Parietal lobe (tissue), 2 donors: Measurements from ENCODE around the gene BLOC1S2. TPM values are rescaled to one million over a fixed set of nuclear protein-coding genes. Genes with fewer than 3 reads are reported as not detected.

ENCODE experiments used
- small RNA-seq: library from RNA; depleted of rRNA; stranded (forward); fragments of <200 nt; gene quantifications from one replicate; pipeline ENCODE3, GENCODE V24; 2014; ENCODE audit warnings: low replicate concordance
- total RNA-seq: library from RNA; depleted of rRNA; stranded (reverse); fragments of >200 nt; gene quantifications from one replicate; pipeline ENCODE4 v1.2.3, GENCODE V29; 2014

BLOC1S2 gene
- total RNA-seq, result 32.9 TPM

GRCh38 chr10:100286051-100287033, at the start of gene BLOC1S2:
Gene BLOC1S2 (minus strand): TSS chr10:100286680. CDS start chr10:100286659, 21 bp downstream.

GRCh38 chr10:100330079-100330478, 43.6 kb upstream of the BLOC1S2 start, which contains the start of gene PKD2L1:
Gene PKD2L1 (minus strand): TSS chr10:100330228. CDS start chr10:100330103, 125 bp downstream.

GRCh38 chr10:100267239-100268104, 19.0 kb downstream of the BLOC1S2 start, which contains the start of gene CWF19L1:
Gene CWF19L1 (minus strand): TSS chr10:100267638. CDS start chr10:100267593, 45 bp downstream.

Small RNA genes lying within 50 kb of the gene (small RNA-seq; reads per million reads assigned to genes)
- gene RNU6-422P, result not detected
- 40.9 reads per million, percentile 94 among the genes with 10 or more reads in this experiment for gene SNORA12

Other genes with a start within 250 kb of the BLOC1S2 start
- gene CPN1, start 204.8 kb downstream of the BLOC1S2 start, total RNA-seq, result not detected
- gene ERLIN1, start 100.7 kb downstream of the BLOC1S2 start, total RNA-seq, result 14.4 TPM
- 36.3 TPM for gene CHUK, start 57.1 kb downstream of the BLOC1S2 start, total RNA-seq
- gene CWF19L1, start 19.0 kb downstream of the BLOC1S2 start, total RNA-seq, result 31.0 TPM
- gene PKD2L1, start 43.5 kb upstream of the BLOC1S2 start, total RNA-seq, result not detected
- 152 TPM for gene SCD, start 60.6 kb upstream of the BLOC1S2 start, total RNA-seq
- 0.31 TPM for gene WNT8B, start 176.3 kb upstream of the BLOC1S2 start, total RNA-seq
- gene SEC31B, start 233.2 kb upstream of the BLOC1S2 start, total RNA-seq, result 18.2 TPM
- 133 TPM for gene NDUFB8, start 243.2 kb upstream of the BLOC1S2 start, total RNA-seq
- gene HIF1AN, start 249.3 kb upstream of the BLOC1S2 start, total RNA-seq, result 26.9 TPM